B cell (primary cell): ENCODE data around the gene NCK2.

Experiments used
- EZH2 ChIP-seq: IDR thresholded peaks from 2 replicates; pipeline ENCODE4 v1.6.1; 2012; ENCODE audit warnings: borderline replicate concordance, low read depth, mild to moderate bottlenecking, moderate library complexity, low read length; ENCODE audit not compliant: insufficient read depth, poor library complexity, severe bottlenecking
- TF ChIP-seq, protein P1 (sequence below): fragments of 200-600 bp; IDR thresholded peaks from one replicate; pipeline ENCODE4 v1.8.0; 2022; ENCODE audit warnings: antibody characterized with exemption, mild to moderate bottlenecking

- TF ChIP-seq, protein P1, sequence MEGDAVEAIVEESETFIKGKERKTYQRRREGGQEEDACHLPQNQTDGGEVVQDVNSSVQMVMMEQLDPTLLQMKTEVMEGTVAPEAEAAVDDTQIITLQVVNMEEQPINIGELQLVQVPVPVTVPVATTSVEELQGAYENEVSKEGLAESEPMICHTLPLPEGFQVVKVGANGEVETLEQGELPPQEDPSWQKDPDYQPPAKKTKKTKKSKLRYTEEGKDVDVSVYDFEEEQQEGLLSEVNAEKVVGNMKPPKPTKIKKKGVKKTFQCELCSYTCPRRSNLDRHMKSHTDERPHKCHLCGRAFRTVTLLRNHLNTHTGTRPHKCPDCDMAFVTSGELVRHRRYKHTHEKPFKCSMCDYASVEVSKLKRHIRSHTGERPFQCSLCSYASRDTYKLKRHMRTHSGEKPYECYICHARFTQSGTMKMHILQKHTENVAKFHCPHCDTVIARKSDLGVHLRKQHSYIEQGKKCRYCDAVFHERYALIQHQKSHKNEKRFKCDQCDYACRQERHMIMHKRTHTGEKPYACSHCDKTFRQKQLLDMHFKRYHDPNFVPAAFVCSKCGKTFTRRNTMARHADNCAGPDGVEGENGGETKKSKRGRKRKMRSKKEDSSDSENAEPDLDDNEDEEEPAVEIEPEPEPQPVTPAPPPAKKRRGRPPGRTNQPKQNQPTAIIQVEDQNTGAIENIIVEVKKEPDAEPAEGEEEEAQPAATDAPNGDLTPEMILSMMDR, result no peak
- TF ChIP-seq EZH2, result no peak
Observed at GRCh38 chr2:105753380-105753779, 8.7 kb downstream of the NCK2 start.
